IMR-90 (cell line): Measurements from ENCODE around the gene THADA.

Experiments
- CTCF ChIP-seq: conservative IDR thresholded peaks from 2 replicates; pipeline ENCODE4 v1.5.1; 2012; ENCODE audit warnings: mild to moderate bottlenecking, low read depth, low read length, improper control_type of control experiment
- POLR2A ChIP-seq: IDR thresholded peaks from 2 replicates; pipeline ENCODE4 v1.6.1; 2012; ENCODE audit warnings: mild to moderate bottlenecking, low read depth, low read length

GRCh38 chr2:43222475-43223309 lies 373.1 kb downstream of the THADA start:
- TF ChIP-seq POLR2A (no peak), CTCF (no peak)
